Activated CD4-positive, alpha-beta T cell treated with anti-CD3 and anti-CD28 coated beads for 36 hours (primary cell): ENCODE measurements around the gene SEC22B. TPM values are rescaled to one million over a fixed set of nuclear protein-coding genes. Genes with fewer than 3 reads are reported as not detected.
"Not testable (repeated sequence)": the region's sequence is repeated elsewhere in the genome, so short reads cannot be mapped to it uniquely, and the experiment has no call there.

Source experiments
- ATAC-seq: fragments of 200-7000 bp; cut with Tn5 transposase; one replicate; pipeline ENCODE4 v1.10.0; 2021; ENCODE audit warnings: mild to moderate bottlenecking, moderate library complexity
- CTCF ChIA-PET: fragments of 350-600 bp; sonication (Branson Sonifier 250); formaldehyde crosslinking; loops from one replicate; lab custom pipeline; 2021; ENCODE audit warnings: antibody characterized with exemption; lab: Charles Lee
- POLR2A ChIA-PET: fragments of 350-600 bp; sonication (Branson Sonifier 250); formaldehyde crosslinking; loops from one replicate; lab custom pipeline; 2021; ENCODE audit warnings: antibody characterized with exemption, inconsistent platforms; lab: Charles Lee
- DNase-seq: peaks from one replicate; pipeline ENCODE4 v3.0.0-alpha.2; 2020
- H3K27ac Mint-ChIP-seq: one replicate; pipeline ENCODE4 v1.8.0; 2021; ENCODE audit warnings: mixed read lengths
- H3K27me3 Mint-ChIP-seq: one replicate; pipeline ENCODE4 v1.8.0; 2021; ENCODE audit warnings: mixed read lengths
- H3K36me3 Mint-ChIP-seq: one replicate; pipeline ENCODE4 v1.8.0; 2021; ENCODE audit warnings: low read depth, mixed read lengths
- H3K4me1 Mint-ChIP-seq: one replicate; pipeline ENCODE4 v1.8.0; 2021; ENCODE audit warnings: mixed read lengths
- H3K4me3 Mint-ChIP-seq: one replicate; pipeline ENCODE4 v1.8.0; 2021; ENCODE audit warnings: mild to moderate bottlenecking, moderate library complexity, mixed read lengths
- H3K9me3 Mint-ChIP-seq: one replicate; pipeline ENCODE4 v1.8.0; 2021; ENCODE audit warnings: low read depth, mixed read lengths
- intact Hi-C, 2 experiments: fragments of 100-400 bp; cut with DNase I in 1 of 2; cut with micrococcal nuclease in 1 of 2; formaldehyde crosslinking; loops; one replicate each; pipeline versions ENCODE4 v1.14.2 to v1.15.1; 2022 to 2024; cut with DNase I, micrococcal nuclease
- total RNA-seq, 2 experiments: library from RNA; stranded (reverse); gene quantifications; one replicate each; pipeline ENCODE4 v1.2.3, GENCODE V29; 2021

The SEC22B gene
- total RNA-seq, 2 experiments from 2014 or later, result 19.7 to 20.4 TPM

- H3K9me3 Mint-ChIP-seq, H3K4me3 Mint-ChIP-seq, H3K27ac Mint-ChIP-seq, CTCF ChIA-PET, H3K27me3 Mint-ChIP-seq, POLR2A ChIA-PET, H3K36me3 Mint-ChIP-seq: not testable (repeated sequence)
- ATAC-seq (peak; percentile 46), DNase-seq (peak; percentile 49)
- intact Hi-C loops, result loop anchor here (5.0 kb wide), 2 partner anchors 197 to 272 kb away; no protein-coding TSS in a partner anchor
- peaks cover 19% of the 10 kb centered on the region for H3K4me1 Mint-ChIP-seq
Observed at GRCh38 chr1:120144169-120144568, 32.2 kb downstream of the SEC22B start.

GRCh38 chr1:120143334-120143733 is 33.0 kb downstream of the SEC22B start:
- POLR2A ChIA-PET, ATAC-seq, H3K36me3 Mint-ChIP-seq, H3K27ac Mint-ChIP-seq, DNase-seq, H3K27me3 Mint-ChIP-seq, H3K9me3 Mint-ChIP-seq, CTCF ChIA-PET, H3K4me3 Mint-ChIP-seq: not testable (repeated sequence)
- peaks cover 19% of the 10 kb centered on the region for H3K4me1 Mint-ChIP-seq
- intact Hi-C loops, result loop anchor here (5.0 kb wide), 2 partner anchors 196 to 271 kb away; no protein-coding TSS in a partner anchor

- H3K27me3 Mint-ChIP-seq, CTCF ChIA-PET, POLR2A ChIA-PET, H3K27ac Mint-ChIP-seq, H3K9me3 Mint-ChIP-seq, H3K4me3 Mint-ChIP-seq, H3K36me3 Mint-ChIP-seq: not testable (repeated sequence)
- peaks cover 19% of the 10 kb centered on the region for H3K4me1 Mint-ChIP-seq
- intact Hi-C loops, result loop anchor here (5.0 kb wide), 2 partner anchors 195 to 270 kb away; no protein-coding TSS in a partner anchor
- ATAC-seq (peak; percentile 87), DNase-seq (peak; percentile 75)
Observed at GRCh38 chr1:120142512-120143263, 33.6 kb downstream of the SEC22B start.

GRCh38 chr1:120141865-120142264 is 34.5 kb downstream of the SEC22B start:
- CTCF ChIA-PET, H3K4me3 Mint-ChIP-seq, POLR2A ChIA-PET, H3K9me3 Mint-ChIP-seq, H3K27ac Mint-ChIP-seq, H3K36me3 Mint-ChIP-seq, DNase-seq, H3K27me3 Mint-ChIP-seq: not testable (repeated sequence)
- H3K4me1 Mint-ChIP-seq, result peaks cover 19% of the 10 kb centered on the region
- intact Hi-C loops, result loop anchor here (5.0 kb wide), 2 partner anchors 195 to 270 kb away; no protein-coding TSS in a partner anchor
- peak; percentile 33 for ATAC-seq

GRCh38 chr1:120140656-120141265 is 35.6 kb downstream of the SEC22B start:
- ATAC-seq, result peak; percentile 45
- intact Hi-C loops, result loop anchor here (5.0 kb wide), 2 partner anchors 193 to 268 kb away; no protein-coding TSS in a partner anchor

GRCh38 chr1:120136086-120136485 is 40.2 kb downstream of the SEC22B start:
- H3K4me1 Mint-ChIP-seq, intact Hi-C loops, POLR2A ChIA-PET, H3K27ac Mint-ChIP-seq, H3K27me3 Mint-ChIP-seq, DNase-seq, CTCF ChIA-PET, H3K9me3 Mint-ChIP-seq, H3K36me3 Mint-ChIP-seq, H3K4me3 Mint-ChIP-seq, ATAC-seq: not testable (repeated sequence)

More at GRCh38 chr1:120140656-120141265, 35.6 kb downstream of the SEC22B start:
- peaks cover 19% of the 10 kb centered on the region for H3K4me1 Mint-ChIP-seq
- H3K36me3 Mint-ChIP-seq, CTCF ChIA-PET, H3K27me3 Mint-ChIP-seq, H3K4me3 Mint-ChIP-seq, DNase-seq, POLR2A ChIA-PET, H3K27ac Mint-ChIP-seq, H3K9me3 Mint-ChIP-seq: not testable (repeated sequence)

- H3K4me1 Mint-ChIP-seq, intact Hi-C loops, POLR2A ChIA-PET, H3K36me3 Mint-ChIP-seq, ATAC-seq, DNase-seq, H3K9me3 Mint-ChIP-seq, H3K27ac Mint-ChIP-seq, CTCF ChIA-PET, H3K4me3 Mint-ChIP-seq, H3K27me3 Mint-ChIP-seq: not testable (repeated sequence)
Observed at GRCh38 chr1:120133928-120134325, 42.4 kb downstream of the SEC22B start.

- no peak for DNase-seq
- intact Hi-C loops, result no loop called here
- Mint-ChIP-seq H3K4me3 (no peak overlapping the region), H3K4me1 (no peaks in the 10 kb centered on the region), H3K36me3 (no peaks in the 10 kb centered on the region), H3K27ac (no peak overlapping the region), H3K9me3 (no peaks in the 10 kb centered on the region), H3K27me3 (no peaks in the 10 kb centered on the region)
- ChIA-PET POLR2A (no interaction called here), CTCF (no interaction called here)
- ATAC-seq, result no peak
Observed at GRCh38 chr1:120133228-120133927, 42.9 kb downstream of the SEC22B start.

GRCh38 chr1:120132406-120132763 is 43.9 kb downstream of the SEC22B start:
- DNase-seq, H3K9me3 Mint-ChIP-seq, H3K4me1 Mint-ChIP-seq, H3K4me3 Mint-ChIP-seq, POLR2A ChIA-PET, H3K27ac Mint-ChIP-seq, intact Hi-C loops, CTCF ChIA-PET, H3K27me3 Mint-ChIP-seq, ATAC-seq, H3K36me3 Mint-ChIP-seq: not testable (repeated sequence)

- H3K27me3 Mint-ChIP-seq, H3K36me3 Mint-ChIP-seq, intact Hi-C loops, H3K27ac Mint-ChIP-seq, CTCF ChIA-PET, H3K9me3 Mint-ChIP-seq, POLR2A ChIA-PET, H3K4me1 Mint-ChIP-seq, DNase-seq, H3K4me3 Mint-ChIP-seq: not testable (repeated sequence)
- ATAC-seq, result peak; percentile 49
Observed at GRCh38 chr1:120131611-120132405, 44.5 kb downstream of the SEC22B start.

- H3K9me3 Mint-ChIP-seq, H3K4me3 Mint-ChIP-seq, intact Hi-C loops, DNase-seq, CTCF ChIA-PET, H3K27me3 Mint-ChIP-seq, H3K27ac Mint-ChIP-seq, H3K36me3 Mint-ChIP-seq, POLR2A ChIA-PET, ATAC-seq: not testable (repeated sequence)
- peaks cover 10% of the 10 kb centered on the region for H3K4me1 Mint-ChIP-seq
Observed at GRCh38 chr1:120127921-120128320, 48.4 kb downstream of the SEC22B start.
